NCI-H2227 (cell line): ENCODE measurements around the gene GABRG3.
"Not testable (repeated sequence)": the region's sequence is repeated elsewhere in the genome, so short reads cannot be mapped to it uniquely, and the experiment has no call there.

Source experiments
- DNase-seq: peaks from one replicate; lab custom pipeline; 2025; ENCODE audit not compliant: unreplicated experiment; lab: John Stamatoyannopoulos, UW

The GABRG3 gene

GRCh38 chr15:27175472-27176153 is 204.6 kb downstream of the GABRG3 start:
- DNase-seq: no peak

- DNase-seq: no peak
Observed at GRCh38 chr15:27176785-27177406, 205.9 kb downstream of the GABRG3 start.

DNA sequence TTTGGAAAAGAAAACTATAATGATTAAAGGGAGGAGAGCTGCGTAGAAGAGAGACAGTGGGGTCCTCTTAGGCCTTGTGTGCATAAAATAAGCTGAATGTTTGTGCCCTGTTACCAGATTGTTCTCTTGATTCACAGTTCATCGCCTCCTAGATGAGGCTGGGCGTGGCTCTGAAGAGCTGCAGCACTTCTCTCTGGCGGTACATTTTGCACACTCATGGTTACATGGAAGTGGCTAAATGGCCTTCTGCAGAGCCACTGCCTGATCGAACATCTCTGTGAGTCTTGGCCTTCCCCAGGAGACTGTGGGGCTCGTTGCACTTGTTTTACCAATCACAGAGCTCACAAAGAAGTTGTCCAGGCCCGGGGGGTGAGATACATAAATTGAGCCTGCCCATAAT is 208.8 kb downstream of the GABRG3 start:
- no peak for DNase-seq

DNA sequence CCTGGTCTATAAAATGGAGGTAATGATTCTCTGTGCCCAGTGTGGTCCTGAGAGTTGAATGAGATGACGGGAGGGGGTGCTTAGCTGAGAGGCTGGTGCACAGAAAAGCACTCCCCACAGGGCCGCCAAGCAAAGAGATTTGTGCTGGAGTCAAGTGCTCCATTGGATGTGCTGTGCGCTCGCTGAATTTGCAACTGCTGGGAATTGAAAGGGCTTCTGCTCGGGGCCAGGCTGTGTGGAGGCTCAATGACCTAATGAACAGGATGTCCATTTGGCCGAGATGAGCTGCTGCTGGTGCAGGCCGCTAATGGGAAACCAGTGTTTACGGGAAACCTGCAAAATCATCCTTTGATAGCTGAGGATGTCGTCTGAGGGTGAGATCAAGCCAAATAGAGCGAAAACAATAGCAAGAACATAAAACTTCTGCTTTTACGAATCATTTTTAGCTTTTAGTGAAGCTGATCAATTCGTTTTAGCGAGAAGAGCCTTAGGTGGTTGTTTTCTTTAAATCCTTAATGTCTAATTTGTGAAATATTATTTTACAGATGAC is 211.7 kb downstream of the GABRG3 start:
- DNase-seq: no peak

DNA sequence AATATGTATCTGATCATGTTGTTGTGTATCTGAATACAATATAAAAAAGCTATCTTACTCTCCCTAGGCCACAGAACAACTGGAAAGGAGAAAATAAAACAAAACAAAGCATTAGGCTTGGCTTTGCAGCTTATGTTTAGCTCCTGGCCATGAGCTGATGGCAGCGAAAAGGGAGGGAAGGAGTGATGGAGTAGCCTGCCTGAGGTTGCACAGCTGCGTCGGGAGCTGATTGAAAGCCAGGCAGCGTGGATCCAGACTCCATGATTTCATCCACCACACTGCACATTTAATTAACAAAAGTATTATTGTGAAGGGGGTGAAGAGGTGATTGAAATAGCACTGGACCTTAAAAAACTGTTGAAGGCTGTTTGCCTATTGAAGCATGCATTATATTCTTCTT is 212.2 kb downstream of the GABRG3 start:
- DNase-seq: no peak

DNA sequence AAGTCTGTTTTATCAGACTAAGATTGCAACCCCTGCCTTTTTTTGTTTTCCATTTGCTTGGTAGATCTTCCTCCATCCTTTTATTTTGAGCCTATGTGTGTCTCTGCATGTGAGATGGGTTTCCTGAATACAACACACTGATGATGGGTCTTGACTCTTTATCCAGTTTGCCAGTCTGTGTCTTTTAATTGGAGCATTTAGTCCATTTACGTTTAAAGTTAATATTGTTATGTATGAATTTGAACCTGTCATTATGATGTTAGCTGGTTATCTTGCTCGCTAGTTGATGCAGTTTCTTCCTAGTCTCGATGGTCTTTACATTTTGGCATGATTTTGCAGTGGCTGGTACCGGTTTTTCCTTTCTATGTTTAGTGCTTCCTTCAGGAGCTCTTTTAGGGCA is 220.5 kb downstream of the GABRG3 start:
- DNase-seq: not testable (repeated sequence)

GRCh38 chr15:27196691-27197090 is 225.7 kb downstream of the GABRG3 start:
- no peak for DNase-seq

DNA sequence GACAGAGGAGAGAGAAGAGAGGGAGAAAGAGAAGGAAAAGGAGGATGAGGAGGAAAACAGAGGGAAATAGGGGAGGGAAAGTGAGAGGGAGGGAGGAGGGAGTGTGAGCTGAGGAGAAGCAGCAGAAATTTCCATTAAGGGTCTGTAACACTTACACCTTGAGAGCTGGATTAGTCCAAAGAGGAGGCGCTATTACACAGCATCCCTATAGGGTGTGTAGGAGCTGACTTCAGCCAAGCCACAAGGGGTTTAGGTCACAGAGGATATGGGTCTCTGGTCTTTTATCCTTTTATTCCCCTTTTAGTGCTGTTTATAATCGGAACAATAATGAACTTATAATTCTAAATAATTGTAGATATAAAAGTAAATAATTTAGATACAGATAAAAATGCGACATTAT is 230.4 kb downstream of the GABRG3 start:
- DNase-seq: no peak

GRCh38 chr15:27210176-27210575 is 239.2 kb downstream of the GABRG3 start:
- no peak for DNase-seq

- no peak for DNase-seq
Observed at GRCh38 chr15:27214032-27214431, 243.1 kb downstream of the GABRG3 start.

- DNase-seq: no peak
Observed at GRCh38 chr15:27214961-27215360, 244.0 kb downstream of the GABRG3 start.

DNA sequence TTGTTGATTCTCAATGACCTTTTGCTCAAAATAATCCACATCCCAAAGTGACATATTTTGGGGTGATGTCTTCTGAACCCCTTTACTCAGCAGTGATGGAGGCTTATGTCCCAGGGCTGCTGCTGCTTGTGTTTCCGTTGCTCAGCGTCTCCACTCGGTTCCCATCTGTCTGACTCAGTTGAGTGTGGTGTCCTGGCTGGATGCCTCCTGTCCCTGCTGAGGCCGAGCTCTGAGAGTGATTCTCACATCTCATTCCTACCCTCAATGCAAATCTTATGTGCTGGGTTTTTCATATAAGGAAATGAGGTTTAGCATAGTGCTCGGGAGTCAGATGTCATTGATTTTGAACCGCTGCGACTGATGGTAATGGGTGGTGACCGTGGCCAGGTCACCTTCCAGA is 247.4 kb downstream of the GABRG3 start:
- no peak for DNase-seq

GRCh38 chr15:27219636-27220035 is 248.7 kb downstream of the GABRG3 start:
- no peak for DNase-seq

DNA sequence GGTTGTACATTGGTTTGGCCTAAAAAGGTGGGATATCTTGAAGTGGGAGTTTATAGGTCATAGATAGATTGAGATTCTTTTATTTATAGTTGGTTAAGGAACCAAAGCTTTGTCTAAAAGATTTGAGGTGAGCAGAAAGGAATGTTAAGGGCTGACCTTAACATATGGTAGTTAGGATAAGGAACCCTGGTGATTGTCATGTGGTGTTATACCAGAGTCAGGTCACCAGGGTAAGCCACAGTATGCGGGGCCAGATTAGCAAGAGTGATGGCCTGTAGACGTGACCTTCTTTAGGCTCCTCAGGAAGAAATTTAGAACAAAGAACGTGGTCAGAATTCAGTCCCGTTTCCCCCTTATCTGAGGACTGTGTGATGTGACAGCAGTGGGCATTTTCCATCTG is 249.2 kb downstream of the GABRG3 start:
- DNase-seq: no peak

DNA sequence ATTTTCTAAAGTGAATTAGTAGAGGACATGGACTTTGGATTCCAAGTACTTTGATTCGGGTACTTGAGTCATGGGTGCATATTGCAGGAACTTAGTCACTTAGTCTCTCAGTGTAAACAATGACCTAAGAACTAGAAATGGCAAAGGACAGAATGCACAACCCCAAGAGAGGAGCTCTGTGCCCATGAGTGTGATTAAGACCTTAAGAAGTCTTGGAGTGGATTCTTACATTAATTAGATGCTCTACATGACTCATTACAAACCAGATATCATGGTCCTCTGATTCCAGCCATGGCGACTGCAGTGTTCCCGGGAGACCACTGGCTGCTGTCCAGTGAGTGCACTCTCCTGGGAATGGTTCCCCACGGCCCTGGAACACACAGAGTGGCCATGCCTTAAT is 251.5 kb downstream of the GABRG3 start:
- DNase-seq: no peak

GRCh38 chr15:27223179-27223578 is 252.2 kb downstream of the GABRG3 start:
- DNase-seq: no peak

GRCh38 chr15:27231811-27232210 is 260.8 kb downstream of the GABRG3 start:
- DNase-seq: no peak

GRCh38 chr15:27232876-27233275 is 261.9 kb downstream of the GABRG3 start:
- DNase-seq: no peak

DNA sequence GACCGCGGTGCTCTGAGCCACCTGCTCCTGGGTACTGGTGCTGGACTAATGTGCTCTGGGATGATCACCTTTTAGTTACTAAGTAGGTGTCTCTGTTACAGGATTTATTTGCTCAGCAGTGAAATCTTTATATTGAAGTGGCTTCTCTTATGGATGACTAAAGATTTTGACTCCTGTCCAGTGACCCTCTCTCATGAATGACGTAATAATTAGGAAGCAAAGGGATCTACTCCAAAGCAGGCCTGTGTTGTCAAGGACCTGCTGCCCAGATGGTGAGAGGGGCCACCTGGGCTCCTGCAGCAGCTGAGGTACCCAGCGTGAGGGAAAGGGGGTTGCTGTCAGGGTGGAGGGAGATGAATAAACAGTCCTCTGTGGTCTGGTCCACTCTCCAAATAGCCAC is 263.6 kb downstream of the GABRG3 start:
- DNase-seq: no peak

GRCh38 chr15:27235161-27235560 is 264.2 kb downstream of the GABRG3 start:
- no peak for DNase-seq

GRCh38 chr15:27235681-27236080 is 264.7 kb downstream of the GABRG3 start:
- DNase-seq: no peak

GRCh38 chr15:27237319-27237939 is 266.4 kb downstream of the GABRG3 start:
- no peak for DNase-seq
